Neural cell (in vitro differentiated cells): ENCODE data around the gene EXOC6B. TPM values are rescaled to one million over a fixed set of nuclear protein-coding genes. Genes with fewer than 3 reads are reported as not detected.

Experiments used
- H2AFZ ChIP-seq: fragments of 200-600, 300-800 bp; sonication (generic), shearing (Covaris generic); 2 replicates; pipeline ENCODE4 v1.6.0; 2014; ENCODE audit warnings: low read depth, mild to moderate bottlenecking, antibody characterized with exemption, low read length, moderate library complexity
- H3F3A ChIP-seq: fragments of 200-600 bp; shearing (Covaris generic); 2 replicates; pipeline ENCODE4 v1.6.1; 2016; ENCODE audit warnings: mild to moderate bottlenecking, moderate library complexity, mixed read lengths, antibody characterized with exemption, low read length; ENCODE audit not compliant: insufficient read depth, poor library complexity, severe bottlenecking
- H3K27ac ChIP-seq: fragments of 200-600, 300-800 bp; sonication (generic), shearing (Covaris generic); 2 replicates; pipeline ENCODE4 v1.5.1; 2014; ENCODE audit warnings: mild to moderate bottlenecking, low read length, moderate library complexity
- H3K27me3 ChIP-seq: fragments of 300-800, 200-600 bp; sonication (generic), shearing (Covaris generic); 2 replicates; pipeline ENCODE4 v1.6.0; 2014; ENCODE audit warnings: mild to moderate bottlenecking, low read depth, low read length, moderate library complexity; ENCODE audit not compliant: insufficient read depth
- H3K36me3 ChIP-seq: fragments of 300-800, 200-600 bp; sonication (generic), shearing (Covaris generic); 2 replicates; pipeline ENCODE4 v1.5.1; 2014; ENCODE audit warnings: mild to moderate bottlenecking, antibody characterized with exemption, low read length, moderate library complexity; ENCODE audit not compliant: insufficient read depth
- H3K4me2 ChIP-seq: fragments of 300-800, 200-600 bp; sonication (generic), shearing (Covaris generic); 2 replicates; pipeline ENCODE4 v1.6.0; 2014; ENCODE audit warnings: mild to moderate bottlenecking, low read length
- H3K4me3 ChIP-seq: fragments of 300-800, 200-600 bp; sonication (generic), shearing (Covaris generic); 2 replicates; pipeline ENCODE4 v1.5.1; 2014; ENCODE audit warnings: mild to moderate bottlenecking, low read length, moderate library complexity
- H3K79me2 ChIP-seq: fragments of 200-600 bp; shearing (Covaris generic); replicated peaks from 2 replicates; pipeline ENCODE4 v1.6.0; 2014; ENCODE audit warnings: mild to moderate bottlenecking, low read length, moderate library complexity; ENCODE audit not compliant: insufficient read depth
- H3K9ac ChIP-seq: fragments of 300-800, 200-600 bp; sonication (generic), shearing (Covaris generic); 2 replicates; pipeline ENCODE4 v1.6.1; 2016; ENCODE audit warnings: mild to moderate bottlenecking, low read length, mixed read lengths
- H3K9me2 ChIP-seq: fragments of 200-600 bp; shearing (Covaris generic); 2 replicates; pipeline ENCODE4 v1.6.1; 2016; ENCODE audit warnings: mild to moderate bottlenecking, low read length, mixed read lengths; ENCODE audit not compliant: insufficient read depth
- H3K9me3 ChIP-seq: fragments of 200-600, 300-800 bp; sonication (generic), shearing (Covaris generic); 2 replicates; pipeline ENCODE4 v1.6.1; 2016; ENCODE audit warnings: mild to moderate bottlenecking, mixed run types, low read length, moderate library complexity, mixed read lengths
- H4K20me1 ChIP-seq: fragments of 200-600 bp; shearing (Covaris generic); 2 replicates; pipeline ENCODE4 v1.6.1; 2016; ENCODE audit warnings: mild to moderate bottlenecking, mixed run types; ENCODE audit not compliant: insufficient read depth
- EP300 ChIP-seq: fragments of 450-650 bp; conservative IDR thresholded peaks from 2 replicates; pipeline ENCODE4 v1.6.1; 2014; ENCODE audit warnings: antibody characterized with exemption, mild to moderate bottlenecking, moderate library complexity; ENCODE audit not compliant: poor library complexity, severe bottlenecking
- EZH2 ChIP-seq: fragments of 200-600, 300-800 bp; shearing (Covaris generic), sonication (generic); IDR thresholded peaks from 2 replicates; pipeline ENCODE4 v1.6.1; 2014; ENCODE audit warnings: antibody characterized with exemption, low read length, borderline replicate concordance, mild to moderate bottlenecking; ENCODE audit not compliant: insufficient read depth, poor library complexity, severe bottlenecking
- MXI1 ChIP-seq: fragments of 450-650 bp; conservative IDR thresholded peaks from 2 replicates; pipeline ENCODE4 v1.6.1; 2014; ENCODE audit warnings: antibody characterized with exemption, mild to moderate bottlenecking; ENCODE audit not compliant: poor library complexity, severe bottlenecking
- POLR2AphosphoS5 ChIP-seq: IDR thresholded peaks from 2 replicates; pipeline ENCODE4 v1.6.1; 2012
- RAD21 ChIP-seq: fragments of 450-650 bp; conservative IDR thresholded peaks from 2 replicates; pipeline ENCODE4 v1.6.1; 2014; ENCODE audit warnings: antibody characterized with exemption, mild to moderate bottlenecking, moderate library complexity
- SMC3 ChIP-seq: fragments of 450-650 bp; conservative IDR thresholded peaks from 2 replicates; pipeline ENCODE4 v1.6.1; 2014; ENCODE audit warnings: antibody characterized with exemption, mild to moderate bottlenecking, moderate library complexity; ENCODE audit not compliant: poor library complexity
- TAF1 ChIP-seq: IDR thresholded peaks from 2 replicates; pipeline ENCODE4 v1.6.1; 2012; ENCODE audit warnings: low read depth
- polyA plus RNA-seq: library from polyadenylated mRNA; depleted of rRNA; stranded (reverse); fragments of >200 nt; gene quantifications from 2 replicates; pipeline ENCODE4 v1.2.3, GENCODE V29; 2014
- TF ChIP-seq, protein P1 (sequence below): IDR thresholded peaks from 2 replicates; pipeline ENCODE4 v1.6.1; 2012; ENCODE audit warnings: borderline replicate concordance
- TF ChIP-seq, protein P2 (sequence below): fragments of 450-650 bp; IDR thresholded peaks from 2 replicates; pipeline ENCODE4 v1.5.1; 2014; ENCODE audit warnings: antibody characterized with exemption, mild to moderate bottlenecking, moderate library complexity; ENCODE audit not compliant: poor library complexity, severe bottlenecking

EXOC6B gene
- polyA plus RNA-seq, 1 donor from 2014 or later: 23.4 TPM

DNA sequence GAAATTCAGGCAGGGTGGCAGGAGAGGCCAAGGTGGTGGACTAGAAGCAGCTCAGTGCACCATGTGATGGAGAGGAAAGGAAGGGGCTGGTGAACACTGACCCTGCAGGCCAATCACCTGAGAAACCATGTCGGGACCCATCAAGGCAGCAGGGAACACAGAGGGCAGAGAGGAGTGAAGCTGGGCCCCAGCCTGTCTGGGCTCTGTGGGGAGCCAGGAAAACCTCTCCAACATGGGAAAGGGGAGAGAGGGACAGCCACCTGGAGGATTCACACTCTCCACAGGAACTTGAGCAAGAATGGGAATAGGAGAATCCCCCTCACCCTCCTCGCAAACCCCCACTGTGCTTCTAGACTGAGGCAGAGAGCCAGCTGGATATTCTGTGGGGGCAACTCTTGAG lies 592.6 kb downstream of the EXOC6B start:
- Histone ChIP-seq H3K27me3 (no peaks in the 10 kb centered on the region), H3F3A (no peaks in the 10 kb centered on the region), H3K79me2 (no peaks in the 10 kb centered on the region), H4K20me1 (no peaks in the 10 kb centered on the region), H2AFZ (no peak overlapping the region), H3K9me2 (no peaks in the 10 kb centered on the region), H3K4me3 (no peak overlapping the region), H3K4me2 (no peak overlapping the region), H3K9ac (no peak overlapping the region), H3K27ac (no peak overlapping the region), H3K9me3 (no peaks in the 10 kb centered on the region), H3K36me3 (no peaks in the 10 kb centered on the region)
- TF ChIP-seq POLR2AphosphoS5 (no peak), EZH2 (no peak), SMC3 (no peak), EP300 (no peak), MXI1 (no peak), RAD21 (no peak), TAF1 (no peak)
- TF ChIP-seq, protein P1, sequence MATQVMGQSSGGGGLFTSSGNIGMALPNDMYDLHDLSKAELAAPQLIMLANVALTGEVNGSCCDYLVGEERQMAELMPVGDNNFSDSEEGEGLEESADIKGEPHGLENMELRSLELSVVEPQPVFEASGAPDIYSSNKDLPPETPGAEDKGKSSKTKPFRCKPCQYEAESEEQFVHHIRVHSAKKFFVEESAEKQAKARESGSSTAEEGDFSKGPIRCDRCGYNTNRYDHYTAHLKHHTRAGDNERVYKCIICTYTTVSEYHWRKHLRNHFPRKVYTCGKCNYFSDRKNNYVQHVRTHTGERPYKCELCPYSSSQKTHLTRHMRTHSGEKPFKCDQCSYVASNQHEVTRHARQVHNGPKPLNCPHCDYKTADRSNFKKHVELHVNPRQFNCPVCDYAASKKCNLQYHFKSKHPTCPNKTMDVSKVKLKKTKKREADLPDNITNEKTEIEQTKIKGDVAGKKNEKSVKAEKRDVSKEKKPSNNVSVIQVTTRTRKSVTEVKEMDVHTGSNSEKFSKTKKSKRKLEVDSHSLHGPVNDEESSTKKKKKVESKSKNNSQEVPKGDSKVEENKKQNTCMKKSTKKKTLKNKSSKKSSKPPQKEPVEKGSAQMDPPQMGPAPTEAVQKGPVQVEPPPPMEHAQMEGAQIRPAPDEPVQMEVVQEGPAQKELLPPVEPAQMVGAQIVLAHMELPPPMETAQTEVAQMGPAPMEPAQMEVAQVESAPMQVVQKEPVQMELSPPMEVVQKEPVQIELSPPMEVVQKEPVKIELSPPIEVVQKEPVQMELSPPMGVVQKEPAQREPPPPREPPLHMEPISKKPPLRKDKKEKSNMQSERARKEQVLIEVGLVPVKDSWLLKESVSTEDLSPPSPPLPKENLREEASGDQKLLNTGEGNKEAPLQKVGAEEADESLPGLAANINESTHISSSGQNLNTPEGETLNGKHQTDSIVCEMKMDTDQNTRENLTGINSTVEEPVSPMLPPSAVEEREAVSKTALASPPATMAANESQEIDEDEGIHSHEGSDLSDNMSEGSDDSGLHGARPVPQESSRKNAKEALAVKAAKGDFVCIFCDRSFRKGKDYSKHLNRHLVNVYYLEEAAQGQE: no peak
- TF ChIP-seq, protein P2, sequence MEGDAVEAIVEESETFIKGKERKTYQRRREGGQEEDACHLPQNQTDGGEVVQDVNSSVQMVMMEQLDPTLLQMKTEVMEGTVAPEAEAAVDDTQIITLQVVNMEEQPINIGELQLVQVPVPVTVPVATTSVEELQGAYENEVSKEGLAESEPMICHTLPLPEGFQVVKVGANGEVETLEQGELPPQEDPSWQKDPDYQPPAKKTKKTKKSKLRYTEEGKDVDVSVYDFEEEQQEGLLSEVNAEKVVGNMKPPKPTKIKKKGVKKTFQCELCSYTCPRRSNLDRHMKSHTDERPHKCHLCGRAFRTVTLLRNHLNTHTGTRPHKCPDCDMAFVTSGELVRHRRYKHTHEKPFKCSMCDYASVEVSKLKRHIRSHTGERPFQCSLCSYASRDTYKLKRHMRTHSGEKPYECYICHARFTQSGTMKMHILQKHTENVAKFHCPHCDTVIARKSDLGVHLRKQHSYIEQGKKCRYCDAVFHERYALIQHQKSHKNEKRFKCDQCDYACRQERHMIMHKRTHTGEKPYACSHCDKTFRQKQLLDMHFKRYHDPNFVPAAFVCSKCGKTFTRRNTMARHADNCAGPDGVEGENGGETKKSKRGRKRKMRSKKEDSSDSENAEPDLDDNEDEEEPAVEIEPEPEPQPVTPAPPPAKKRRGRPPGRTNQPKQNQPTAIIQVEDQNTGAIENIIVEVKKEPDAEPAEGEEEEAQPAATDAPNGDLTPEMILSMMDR: no peak

DNA sequence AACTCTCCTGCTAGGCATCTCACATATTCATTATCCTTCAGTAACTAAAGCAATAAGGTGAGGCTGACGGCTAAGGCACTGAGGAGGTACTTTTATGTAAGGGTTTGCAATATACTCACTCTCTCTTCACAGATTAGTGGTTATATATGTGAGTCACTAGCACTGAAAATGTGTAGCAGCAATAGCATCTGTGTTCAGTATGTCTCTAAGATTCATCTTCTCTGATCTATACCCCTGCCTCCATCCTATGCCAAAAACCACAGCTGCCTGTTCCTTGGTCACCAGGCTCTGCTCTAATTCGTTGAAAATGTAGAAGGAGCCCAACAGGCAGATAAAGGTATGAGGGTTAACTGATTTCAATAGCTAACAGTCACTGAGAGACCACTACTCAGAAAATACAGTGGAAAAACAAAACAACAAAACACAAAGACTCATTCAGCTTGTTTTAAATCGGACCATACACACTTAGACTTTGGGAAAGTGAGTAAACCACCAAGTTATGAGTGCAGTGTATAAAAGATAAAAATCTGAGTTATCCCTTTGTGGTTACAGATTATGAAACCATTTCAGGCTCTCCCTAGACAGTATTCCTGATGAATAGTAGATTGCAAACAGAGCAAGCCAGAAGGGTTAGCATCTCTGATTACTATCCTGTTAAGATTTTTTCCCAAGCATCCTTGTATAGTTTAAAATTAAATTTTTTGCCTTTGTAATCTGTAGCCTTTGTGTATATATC lies 602.8 kb downstream of the EXOC6B start:
- Histone ChIP-seq H3K9me2 (no peaks in the 10 kb centered on the region), H3K9me3 (no peaks in the 10 kb centered on the region), H3F3A (no peaks in the 10 kb centered on the region), H3K79me2 (no peaks in the 10 kb centered on the region), H3K27ac (no peak overlapping the region), H3K4me2 (no peak overlapping the region), H2AFZ (no peak overlapping the region), H3K36me3 (no peaks in the 10 kb centered on the region), H3K9ac (no peak overlapping the region), H3K4me3 (no peak overlapping the region), H3K27me3 (no peaks in the 10 kb centered on the region), H4K20me1 (no peaks in the 10 kb centered on the region)
- TF ChIP-seq, protein P1: no peak
- TF ChIP-seq TAF1 (no peak), POLR2AphosphoS5 (no peak), EP300 (no peak), SMC3 (no peak), MXI1 (no peak), EZH2 (no peak), RAD21 (no peak)
- TF ChIP-seq, protein P2: no peak
